Measurements from ENCODE around the gene PTPA. TPM values are rescaled to one million over a fixed set of nuclear protein-coding genes. Genes with fewer than 3 reads are reported as not detected.
"Not testable (repeated sequence)": the region's sequence is repeated elsewhere in the genome, so short reads cannot be mapped to it uniquely, and the experiment has no call there.

PTPA gene
- total RNA-seq, 1 donor from 2014 or later: 235 TPM

DNA sequence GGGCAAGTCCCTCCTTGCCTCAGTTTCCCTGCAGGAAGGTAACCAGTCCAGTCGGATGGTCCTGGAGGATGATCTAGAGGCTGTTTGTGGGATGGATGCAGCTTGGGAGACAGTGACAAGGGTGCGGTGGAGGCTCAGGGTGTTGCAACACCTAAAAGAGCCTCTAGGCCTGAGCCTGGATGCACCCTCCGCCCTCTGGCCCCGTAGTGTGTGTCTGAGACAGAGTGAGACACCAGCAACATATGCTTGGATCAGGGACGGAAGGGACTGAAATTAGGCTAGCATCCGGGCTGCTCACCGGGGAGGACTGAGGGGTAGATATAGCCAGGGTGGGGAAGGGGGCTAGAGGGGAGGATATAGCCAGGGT lies 1.7 kb upstream of the PTPA start:
- no peak for DNase-seq (ENCODE audit: low read depth)

DNA sequence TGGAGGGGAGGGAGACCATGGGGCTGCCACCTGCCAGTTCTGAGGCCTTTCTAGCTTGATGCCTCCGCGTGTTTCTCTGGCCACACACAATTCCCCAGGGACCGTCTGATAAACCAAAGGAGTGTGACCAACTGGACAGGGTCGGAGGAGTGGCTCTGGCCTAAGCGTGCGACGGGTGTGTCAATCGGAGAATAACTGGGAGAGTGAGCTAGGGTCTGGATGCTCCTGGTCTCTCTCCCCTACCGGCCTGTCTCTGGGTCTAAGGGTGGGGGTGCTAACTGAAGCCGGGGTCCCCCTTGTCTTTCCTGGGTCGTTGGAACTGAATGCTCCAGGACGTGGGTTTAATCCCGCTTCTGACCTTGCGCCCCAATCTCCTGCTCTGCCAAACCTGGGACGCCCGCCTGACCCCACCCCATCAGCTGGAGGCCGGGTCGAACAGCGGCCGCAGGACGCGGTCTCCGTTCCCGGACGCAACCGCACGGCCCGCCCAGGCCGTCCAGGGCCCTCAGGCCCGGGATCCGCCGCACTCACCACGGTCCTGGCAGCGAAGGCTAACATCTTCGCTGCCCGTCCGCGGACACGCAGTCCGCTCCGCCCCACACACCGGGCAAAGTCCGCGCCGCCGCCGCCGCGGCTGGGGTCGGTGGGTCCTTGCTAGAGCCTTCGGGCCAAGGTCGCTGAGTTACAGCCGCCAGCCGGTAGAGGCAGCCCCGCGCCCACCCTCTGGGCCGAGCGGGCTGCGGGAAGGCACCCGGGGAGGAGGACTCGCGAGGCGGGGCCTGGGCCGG lies 1.1 kb upstream of the PTPA start:
- no peak for DNase-seq (ENCODE audit: low read depth)

DNA sequence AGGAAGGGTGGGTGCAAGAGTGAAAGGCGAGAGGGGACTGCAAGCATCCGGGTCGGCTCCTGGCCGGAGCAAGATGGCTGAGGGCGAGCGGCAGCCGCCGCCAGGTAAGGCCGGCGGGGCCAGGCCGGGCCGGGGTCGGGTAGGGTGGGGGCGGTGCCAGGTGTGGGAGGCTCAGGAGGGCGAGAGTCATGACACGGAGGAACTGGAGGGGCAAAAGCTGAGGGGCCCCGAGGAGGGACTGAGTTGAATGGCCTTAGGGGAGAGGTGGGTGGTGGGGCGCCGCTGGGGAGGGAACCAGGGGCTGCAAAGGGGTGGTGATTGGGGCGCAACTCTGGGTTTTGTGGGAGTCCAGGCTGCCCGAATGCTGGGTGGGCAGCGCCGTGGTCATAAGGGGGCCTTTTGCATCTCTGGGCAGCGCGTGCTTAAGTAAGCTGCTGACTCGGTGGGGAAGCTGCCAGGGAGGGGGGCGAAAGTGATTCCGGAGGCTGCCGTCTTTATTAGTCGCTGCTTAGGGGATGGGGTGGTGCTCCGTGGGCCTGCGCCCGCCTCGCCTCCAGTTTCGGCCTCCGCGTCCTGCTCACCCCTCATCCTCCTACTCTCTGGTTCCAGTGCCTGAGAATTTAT lies 425 bp downstream of the PTPA start:
- DNase-seq (ENCODE audit: low read depth): no peak

DNA sequence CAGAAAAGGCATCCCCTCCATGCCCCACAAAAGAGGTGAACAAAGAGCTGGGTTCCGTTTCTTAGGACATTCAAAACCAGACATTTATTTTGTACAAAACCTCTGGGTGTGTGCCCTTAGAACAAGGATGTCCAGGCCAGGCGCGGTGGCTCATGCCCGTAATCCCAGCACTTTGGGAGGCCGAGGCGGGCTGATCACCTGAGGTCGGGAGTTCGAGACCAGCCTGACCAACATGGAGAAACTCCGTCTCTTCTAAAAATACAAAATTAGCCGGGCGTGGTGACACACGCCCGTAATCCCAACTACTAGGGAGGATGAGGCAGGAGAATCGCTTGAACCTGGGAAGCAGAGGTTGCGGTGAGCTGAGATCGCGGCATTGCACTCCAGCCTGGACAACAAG lies 1.3 kb downstream of the PTPA start:
- not testable (repeated sequence) for DNase-seq (ENCODE audit: low read depth)

DNA sequence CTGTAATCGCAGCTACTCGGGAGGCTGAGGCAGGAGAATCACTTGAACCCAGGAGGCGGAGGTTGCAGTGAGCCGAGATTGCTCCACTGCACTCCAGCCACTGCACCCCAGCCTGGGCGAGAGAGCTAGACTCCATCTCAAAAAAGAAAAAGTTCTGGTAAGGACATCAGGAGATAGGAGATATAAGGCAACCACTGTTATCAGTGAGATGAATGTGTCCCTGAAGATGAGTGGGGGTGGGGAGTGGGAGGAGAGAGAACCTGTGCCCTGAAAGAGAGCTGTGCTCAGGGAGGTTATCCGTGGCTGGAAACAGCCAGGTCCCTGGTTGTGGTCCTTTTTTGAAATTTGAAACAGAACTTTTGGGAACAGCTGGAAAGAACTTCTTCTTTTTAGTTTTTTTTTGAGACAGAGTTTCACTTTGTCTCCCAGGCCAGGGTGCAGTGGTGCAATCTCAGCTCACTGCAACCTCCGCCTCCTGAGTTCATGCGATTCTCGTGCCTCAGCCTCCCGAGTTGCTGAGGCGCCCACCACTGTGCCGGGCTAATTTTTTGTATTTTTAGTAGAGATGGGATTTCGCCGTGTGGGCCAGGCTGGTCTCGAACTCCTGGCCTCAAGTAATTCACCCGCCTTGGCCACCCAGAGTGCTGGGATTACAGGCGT lies 2.6 kb downstream of the PTPA start:
- no peak for DNase-seq (ENCODE audit: low read depth)

DNA sequence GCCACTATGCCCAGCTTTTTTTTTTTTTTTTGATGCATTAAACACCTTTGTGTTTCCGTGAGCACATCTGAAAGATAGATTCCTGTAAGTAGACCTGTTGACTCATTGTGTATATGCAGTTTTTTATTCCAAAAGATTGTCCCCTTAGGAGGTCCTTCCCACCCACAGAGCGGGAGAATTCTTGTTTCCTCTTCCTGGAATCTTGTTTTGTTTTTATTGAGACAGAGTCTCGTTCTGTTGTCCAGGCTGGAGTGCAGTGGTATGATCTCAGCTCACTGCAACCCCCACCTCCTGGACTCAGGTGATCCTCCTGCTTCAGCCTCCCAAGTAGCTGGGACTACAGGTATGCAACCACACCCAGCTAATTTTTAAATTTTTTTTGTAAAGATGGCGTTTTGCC lies 7.6 kb downstream of the PTPA start:
- DNase-seq (ENCODE audit: low read depth): no peak

DNA sequence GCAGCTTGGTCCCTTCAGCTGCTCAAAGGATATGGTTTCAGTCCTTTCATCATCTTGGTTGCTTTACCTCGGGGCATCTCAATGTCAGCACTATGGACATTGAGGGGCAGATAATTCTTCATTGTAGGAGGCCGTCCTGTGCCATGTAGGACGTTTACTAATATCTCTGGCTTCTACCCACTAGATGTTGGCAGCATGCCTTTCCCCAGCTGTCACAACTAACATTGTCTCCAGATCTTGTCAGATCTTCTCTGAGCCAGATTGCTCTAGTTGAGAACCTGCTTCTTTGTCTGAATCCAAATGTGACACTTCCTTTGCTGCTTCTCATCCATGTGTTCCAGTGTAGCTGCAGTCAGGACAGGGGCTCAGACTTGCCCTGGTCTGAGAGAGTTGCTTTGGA lies 10.3 kb downstream of the PTPA start:
- no peak for DNase-seq (ENCODE audit: low read depth)

DNA sequence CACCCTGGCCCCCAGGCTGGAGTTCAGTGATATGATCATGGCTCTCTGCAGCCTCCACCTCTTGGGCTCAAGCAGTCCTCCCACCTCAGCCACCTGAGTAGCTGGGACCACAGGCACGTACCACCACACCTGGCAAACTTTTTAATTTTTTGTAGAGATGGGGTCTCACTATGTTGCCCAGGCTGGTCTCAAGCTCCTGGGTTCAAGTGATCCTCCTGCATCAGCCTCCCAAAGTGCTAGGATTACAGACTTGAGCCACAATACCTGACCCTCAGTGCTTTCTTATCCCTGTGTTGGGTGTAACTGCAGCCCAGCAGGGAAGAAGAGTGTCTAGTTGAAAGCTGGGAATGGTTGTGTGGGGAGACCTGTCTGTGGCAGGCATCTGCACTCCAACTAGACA lies 10.9 kb downstream of the PTPA start:
- no peak for DNase-seq (ENCODE audit: low read depth)

DNA sequence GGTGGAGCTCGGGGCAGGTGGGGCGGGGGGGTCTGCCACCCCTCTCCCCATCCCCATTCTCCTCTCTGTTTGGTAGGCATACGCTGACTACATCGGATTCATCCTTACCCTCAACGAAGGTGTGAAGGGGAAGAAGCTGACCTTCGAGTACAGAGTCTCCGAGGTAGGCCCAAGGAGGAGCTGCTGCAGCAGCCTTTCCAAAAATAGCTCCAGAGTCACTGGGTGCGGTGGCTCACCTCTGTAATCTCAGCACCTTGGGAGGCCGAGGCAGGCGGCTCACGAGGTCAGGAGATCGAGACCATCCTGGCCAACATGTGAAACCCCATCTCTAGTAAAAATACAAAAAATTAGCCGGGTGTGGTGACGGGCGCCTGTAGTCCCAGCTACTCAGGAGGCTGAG lies 11.8 kb downstream of the PTPA start:
- DNase-seq (ENCODE audit: low read depth): not testable (repeated sequence)

DNA sequence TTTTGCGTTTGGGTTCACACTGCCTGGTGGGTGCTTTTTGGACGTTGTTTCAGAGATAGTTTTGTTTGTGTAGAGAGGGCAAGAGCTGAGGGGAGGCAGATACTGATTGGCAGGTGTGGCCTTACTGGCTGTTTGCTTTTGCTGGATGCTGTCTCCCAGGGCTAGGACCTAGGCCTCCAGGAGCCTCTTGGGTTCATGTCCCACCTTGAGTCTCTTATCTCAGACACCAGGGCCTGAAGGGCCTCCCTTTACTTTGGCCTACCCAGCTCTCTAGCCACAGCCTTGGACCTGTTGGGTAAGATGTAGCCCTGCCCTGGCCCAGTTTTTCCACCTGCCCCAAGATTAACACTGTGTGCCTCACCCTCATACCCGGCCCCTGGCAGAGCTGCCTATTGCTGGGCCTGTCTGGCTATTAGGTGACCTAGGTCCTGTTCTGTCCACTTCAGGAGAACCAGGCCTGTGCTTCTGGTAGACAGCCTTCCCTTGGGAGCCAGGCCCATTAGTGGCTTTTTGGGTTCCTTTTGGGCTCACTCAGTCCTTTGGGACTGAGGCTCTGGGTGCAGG lies 13.4 kb downstream of the PTPA start:
- DNase-seq (ENCODE audit: low read depth): no peak

DNA sequence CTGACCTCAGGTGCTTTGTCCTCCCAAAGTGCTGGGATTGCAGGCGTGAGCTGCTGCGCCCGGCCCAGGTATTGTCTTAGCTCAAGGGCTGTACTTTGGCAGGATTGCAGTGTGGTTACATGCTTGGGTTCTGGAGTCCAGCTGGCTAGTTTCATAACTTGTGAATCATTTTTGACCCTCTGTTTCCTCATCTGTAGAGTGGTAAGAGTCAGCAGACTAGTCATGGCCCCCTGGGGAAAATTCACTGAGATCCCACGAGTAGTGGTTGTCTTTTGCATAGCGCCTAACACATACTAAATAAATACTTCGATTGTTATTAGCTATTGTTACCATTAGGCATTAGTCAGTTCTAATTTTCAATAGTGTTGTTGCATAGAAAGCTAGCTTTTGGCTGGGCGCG lies 14.3 kb downstream of the PTPA start:
- DNase-seq (ENCODE audit: low read depth): peak; percentile 93

DNA sequence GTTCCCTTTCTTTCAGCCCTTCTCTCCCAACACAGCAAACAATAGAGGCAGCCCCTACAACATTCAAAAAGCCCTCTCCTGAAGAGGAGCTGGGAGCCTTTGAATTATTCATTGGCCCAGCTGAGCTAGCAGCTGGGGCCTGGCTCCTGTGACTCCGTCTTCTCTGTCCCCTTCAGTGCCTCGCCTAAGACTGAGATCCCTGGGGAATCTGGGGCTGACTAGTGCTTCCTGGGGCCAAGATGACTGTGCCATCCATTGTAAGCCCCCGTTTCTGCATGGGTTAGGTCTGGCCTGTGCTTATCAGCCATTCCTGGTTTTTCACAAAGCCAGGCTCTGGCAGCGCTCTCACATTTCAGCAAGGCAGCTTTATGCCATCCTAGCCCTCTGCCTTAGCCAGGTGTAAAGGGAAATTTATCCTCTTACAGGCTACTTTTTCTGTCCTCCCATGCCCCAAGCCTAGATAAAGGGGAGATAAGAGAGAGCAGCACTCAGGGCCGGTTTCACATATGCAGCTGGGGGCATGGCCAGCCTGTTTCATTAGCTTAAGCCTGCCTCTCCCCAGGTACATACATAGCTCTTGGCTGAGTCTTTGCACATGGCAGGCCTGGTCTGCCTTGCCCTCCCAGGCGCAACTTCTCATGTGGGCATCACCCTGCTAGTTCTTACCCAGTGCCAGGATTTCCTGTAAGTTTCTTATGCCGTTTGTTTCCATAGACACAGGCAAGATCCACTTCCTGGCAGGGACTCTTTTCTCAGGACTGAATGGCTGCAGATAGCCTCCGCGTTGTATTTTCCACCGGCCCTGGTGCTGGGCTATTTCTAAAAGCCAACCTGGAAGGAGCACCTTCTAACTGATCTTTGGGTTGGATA lies 15.8 kb downstream of the PTPA start:
- DNase-seq (ENCODE audit: low read depth): no peak

DNA sequence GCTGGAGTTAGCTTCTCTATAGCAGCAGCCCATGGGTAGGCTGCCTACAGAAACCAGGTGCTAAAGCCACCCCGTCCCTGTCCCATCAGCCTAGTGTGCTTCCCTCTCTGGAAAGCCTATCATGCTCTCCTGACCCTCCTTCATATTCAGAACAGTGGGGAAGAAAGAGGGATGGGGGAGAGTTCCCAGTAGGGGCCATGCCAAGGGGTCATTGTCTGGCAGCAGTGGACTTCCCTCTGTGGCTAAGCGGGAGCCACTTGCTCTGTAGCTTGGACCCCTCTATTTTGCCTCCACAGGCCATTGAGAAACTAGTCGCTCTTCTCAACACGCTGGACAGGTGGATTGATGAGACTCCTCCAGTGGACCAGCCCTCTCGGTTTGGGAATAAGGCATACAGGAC lies 17.5 kb downstream of the PTPA start:
- no peak for DNase-seq (ENCODE audit: low read depth)

DNA sequence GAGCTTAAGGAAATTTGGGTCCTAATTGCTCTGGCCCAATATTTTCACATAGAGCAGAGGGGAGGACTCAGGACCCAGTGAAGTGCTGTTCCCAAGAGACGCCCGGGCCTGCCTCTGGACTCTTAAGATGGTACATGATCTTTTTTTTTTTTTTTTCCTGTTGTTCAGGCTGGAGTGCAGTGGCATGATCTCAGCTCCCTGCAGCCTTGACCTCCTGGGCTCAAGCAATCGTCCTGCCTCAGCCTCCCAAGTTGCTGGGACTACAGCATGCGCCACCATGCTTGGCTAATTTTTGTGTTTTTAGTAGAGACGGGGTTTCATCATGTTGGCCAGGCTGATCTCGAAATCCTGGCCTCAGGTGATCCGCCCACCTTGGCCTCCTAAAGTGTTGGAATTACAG lies 19.1 kb downstream of the PTPA start:
- DNase-seq (ENCODE audit: low read depth): not testable (repeated sequence)

DNA sequence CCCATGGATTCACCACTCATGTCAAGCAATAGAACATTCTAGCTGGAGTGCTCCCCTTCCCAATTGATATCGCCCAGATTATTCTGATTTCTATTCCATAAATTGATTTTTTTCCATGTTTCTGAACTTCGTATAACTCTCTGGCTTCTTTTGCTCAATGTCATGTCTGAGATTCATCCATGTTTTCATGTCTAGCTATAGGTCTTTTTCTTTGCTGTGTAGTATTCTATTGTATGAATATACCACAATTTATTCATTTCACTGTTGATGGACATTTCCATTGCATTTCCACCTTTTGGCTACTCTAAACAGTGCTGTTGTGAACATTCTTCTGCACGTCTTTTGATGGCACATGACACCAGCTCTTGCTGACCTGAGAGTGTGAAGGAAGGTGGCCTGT lies 19.6 kb downstream of the PTPA start:
- DNase-seq (ENCODE audit: low read depth): no peak

DNA sequence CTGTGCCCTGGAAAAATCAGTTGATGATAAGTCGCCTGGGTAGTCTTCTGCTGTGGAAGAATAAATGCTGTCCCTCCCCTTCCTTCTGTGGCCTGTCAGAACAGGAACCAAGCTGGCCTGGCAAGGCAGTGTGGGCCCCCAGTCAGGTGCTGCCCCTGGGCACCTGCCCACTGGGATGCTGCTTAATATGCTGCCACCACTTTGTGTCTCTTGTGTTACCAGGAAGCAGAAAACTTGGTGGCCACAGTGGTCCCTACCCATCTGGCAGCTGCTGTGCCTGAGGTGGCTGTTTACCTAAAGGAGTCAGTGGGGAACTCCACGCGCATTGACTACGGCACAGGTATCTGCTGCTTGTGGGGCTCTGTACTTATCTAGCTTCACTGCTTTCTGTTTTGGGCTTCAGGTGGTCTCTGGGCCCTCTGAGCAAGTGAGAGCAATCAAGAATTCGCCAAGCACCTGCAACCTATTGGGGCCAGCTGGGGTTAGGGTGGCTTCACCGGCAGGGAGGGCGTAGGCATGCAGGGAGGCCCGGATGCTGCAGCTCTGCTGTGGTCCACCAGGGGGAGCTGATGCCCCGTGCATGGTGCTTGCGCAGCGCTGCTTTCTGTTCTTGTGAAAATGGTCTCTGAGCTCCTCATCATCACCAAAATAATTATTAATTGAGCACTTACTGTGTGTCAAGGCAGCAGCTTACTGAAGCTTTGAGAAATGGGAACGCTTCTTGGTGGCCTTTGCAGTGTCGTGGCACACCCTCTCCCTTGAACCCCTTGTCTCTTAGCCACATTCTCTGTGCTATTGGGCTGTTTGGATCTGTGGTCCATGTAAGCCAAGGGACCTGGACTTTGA lies 20.3 kb downstream of the PTPA start:
- DNase-seq (ENCODE audit: low read depth): peak; percentile 54

DNA sequence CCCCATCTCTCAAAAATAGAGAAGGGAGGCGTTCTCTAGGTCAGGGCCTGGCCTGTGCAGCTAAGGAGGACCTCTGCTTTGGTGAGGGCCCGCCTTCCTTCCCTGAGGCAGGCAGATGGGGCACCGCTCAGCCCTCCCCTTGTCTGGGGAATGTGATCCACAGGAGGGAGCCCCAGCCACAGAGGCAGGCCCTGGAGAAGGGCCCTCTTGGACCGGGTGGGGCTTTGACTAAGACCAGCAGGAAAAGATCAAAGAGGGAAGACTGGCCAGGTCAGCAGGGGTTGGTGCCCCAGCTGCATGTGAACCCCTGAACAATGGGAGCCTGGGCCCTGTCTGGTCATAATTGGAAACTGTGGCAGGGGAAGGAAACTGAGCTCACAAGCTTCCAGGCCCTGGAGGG lies 21.9 kb downstream of the PTPA start:
- no peak for DNase-seq (ENCODE audit: low read depth)

DNA sequence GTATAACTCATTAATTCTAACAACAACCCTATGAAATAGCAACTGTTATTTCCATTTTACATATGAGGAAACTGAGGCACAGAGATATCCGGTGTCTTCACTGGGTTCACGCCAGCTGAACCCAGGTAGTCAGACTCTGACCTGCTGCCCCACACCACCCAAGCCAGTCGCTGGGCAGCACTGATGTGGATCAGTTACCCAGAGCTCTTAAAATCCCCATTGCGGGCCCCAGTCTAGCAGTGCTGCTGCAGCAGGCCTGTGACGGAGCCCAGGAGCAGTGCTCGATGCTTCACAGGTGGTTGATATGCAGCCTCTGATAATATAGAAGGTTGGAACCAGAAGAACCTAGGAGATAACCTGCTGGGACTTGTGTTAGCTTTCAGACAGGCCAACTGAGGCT lies 24.3 kb downstream of the PTPA start:
- DNase-seq (ENCODE audit: low read depth): no peak

DNA sequence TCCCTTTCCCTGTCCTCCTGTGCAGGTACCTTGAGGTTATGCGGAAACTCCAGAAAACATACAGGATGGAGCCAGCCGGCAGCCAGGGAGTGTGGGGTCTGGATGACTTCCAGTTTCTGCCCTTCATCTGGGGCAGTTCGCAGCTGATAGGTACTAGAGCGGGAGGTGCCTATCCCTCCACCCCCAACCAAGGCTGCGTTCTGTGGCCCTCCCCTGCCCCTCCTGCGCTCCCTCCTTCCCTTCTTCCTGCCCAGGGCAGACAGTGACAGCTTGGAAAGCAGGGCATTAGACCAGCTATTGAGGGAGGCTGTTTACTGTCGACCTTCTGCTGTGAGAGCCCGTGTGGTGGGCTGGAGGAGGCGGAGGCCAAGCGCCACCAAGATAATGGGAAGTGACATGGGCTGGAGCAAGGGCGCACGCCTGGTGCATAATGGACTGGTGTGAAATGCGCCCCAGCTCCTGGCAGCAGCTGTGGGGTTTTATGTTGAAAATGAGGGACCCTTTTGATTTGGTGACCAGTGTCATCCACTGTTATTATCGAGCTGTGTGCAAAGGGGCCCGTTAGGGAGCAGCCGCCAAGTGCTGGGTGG lies 25.3 kb downstream of the PTPA start:
- no peak for DNase-seq (ENCODE audit: low read depth)

DNA sequence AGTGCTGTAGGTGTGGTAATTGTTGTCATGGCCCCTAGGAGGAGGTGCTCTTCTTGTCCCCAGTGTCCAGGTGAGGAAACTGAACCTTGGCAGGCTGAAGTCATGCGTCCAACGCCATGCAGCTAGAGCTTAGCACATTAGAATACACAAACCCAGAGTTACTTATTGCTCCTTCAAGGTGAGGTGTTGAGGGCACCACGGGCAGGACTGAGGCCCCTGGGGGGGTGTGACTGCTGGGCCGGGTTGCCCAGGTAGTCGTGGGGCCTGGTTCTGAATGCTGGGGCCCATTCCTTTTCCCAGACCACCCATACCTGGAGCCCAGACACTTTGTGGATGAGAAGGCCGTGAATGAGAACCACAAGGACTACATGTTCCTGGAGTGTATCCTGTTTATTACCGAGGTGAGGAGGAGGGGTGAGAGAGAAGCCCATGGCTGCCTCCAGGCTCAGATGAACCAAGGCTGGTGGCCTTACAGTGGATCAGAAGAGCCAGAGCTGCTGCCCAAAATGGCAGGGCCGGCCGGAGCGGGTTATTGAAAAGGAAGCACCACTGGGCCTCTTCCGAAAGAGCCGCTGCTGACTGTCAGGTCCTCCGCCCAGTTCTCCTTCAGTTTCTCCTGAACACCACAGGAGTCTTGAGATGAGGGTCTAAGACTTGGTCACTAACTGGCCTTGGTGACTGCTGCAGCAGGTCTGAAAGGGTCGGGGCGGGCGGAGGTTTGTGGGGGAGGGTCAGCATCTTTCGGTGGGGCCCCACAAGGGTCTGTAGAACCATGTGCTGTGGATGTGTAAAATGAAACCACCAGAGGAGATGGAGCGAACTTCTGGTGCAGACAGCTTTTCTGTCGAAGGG lies 26.3 kb downstream of the PTPA start:
- DNase-seq (ENCODE audit: low read depth): no peak
